K562 (cell line): ENCODE data around the gene IDI1. TPM values are rescaled to one million over a fixed set of nuclear protein-coding genes. Genes with fewer than 3 reads are reported as not detected.

Source experiments
- ATAC-seq: fragments of 200-7000 bp; cut with Tn5 transposase; 3 replicates; pipeline ENCODE4 v1.9.1; 2020; ENCODE audit warnings: moderate library complexity
- BruUV-seq: library from RNA; stranded (reverse); fragments of 400-500 nt; replicated peaks from 2 replicates; lab custom pipeline; 2021; lab: Mats Ljungman, UMichigan
- CTCF ChIA-PET: fragments of 300-600 bp; formaldehyde crosslinking; extraction: SDS; loops from one replicate; lab custom pipeline; 2021; ENCODE audit warnings: low intra/inter-chr PET ratio; lab: Yijun Ruan, JAX
- POLR2A ChIA-PET: fragments of 300-600, 350-650 bp; sonication (Branson Sonifier 250); formaldehyde crosslinking; extraction: SDS; loops from one replicate; lab custom pipeline; 2021; ENCODE audit warnings: antibody characterized with exemption, inconsistent platforms; lab: Yijun Ruan, JAX
- DNase-seq, 4 experiments: peaks; one replicate each; pipeline versions ENCODE4 v3.0.0 to v3.0.0-alpha.2; 2011 to 2018; ENCODE audit warnings: low spot score in 3 of 4, mixed read lengths in 3 of 4; ENCODE audit errors: extremely low read depth in 1 of 4
- FAIRE-seq: peaks from 2 replicates; lab custom pipeline; 2011; peaks lifted over from hg19 to GRCh38; lab: Jason Lieb, UNC
- H2AFZ ChIP-seq: 2 replicates; pipeline ENCODE4 v1.6.0; 2011; ENCODE audit warnings: low read depth, low read length, control low read depth, inconsistent platforms
- H3K27ac ChIP-seq: fragments of 200-600 bp; 3 replicates; pipeline ENCODE4 v1.8.0; 2011; ENCODE audit warnings: low read depth, mild to moderate bottlenecking, control low read depth, inconsistent platforms, low read length, moderate library complexity, mixed read lengths; ENCODE audit errors: extremely low read depth
- H3K27me3 ChIP-seq, 2 experiments: fragments of 300-600 bp in 1 of 2; 2 replicates in 1 of 2; 3 replicates in 1 of 2; pipeline versions ENCODE4 v1.6.0 to v1.8.0; 2011; ENCODE audit warnings: inconsistent platforms in 2 of 2, low read length in 2 of 2, mild to moderate bottlenecking in 1 of 2, mixed read lengths in 1 of 2, moderate library complexity in 1 of 2; ENCODE audit not compliant: control insufficient read depth in 2 of 2, insufficient read depth in 2 of 2
- H3K36me3 ChIP-seq: fragments of 300-600 bp; 3 replicates; pipeline ENCODE4 v1.8.0; 2011; ENCODE audit warnings: mild to moderate bottlenecking, low read length, inconsistent platforms; ENCODE audit not compliant: control insufficient read depth, insufficient read depth
- H3K4me1 ChIP-seq, 2 experiments: fragments of 200-600 bp in 1 of 2; replicated peaks in 1 of 2; 2 replicates in 1 of 2; 3 replicates in 1 of 2; pipeline versions ENCODE4 v1.5.1 to v1.8.0; 2011; ENCODE audit warnings: inconsistent platforms in 2 of 2, low read length in 2 of 2, mild to moderate bottlenecking in 1 of 2, mixed read lengths in 1 of 2, moderate library complexity in 1 of 2; ENCODE audit not compliant: control insufficient read depth in 2 of 2, insufficient read depth in 2 of 2
- H3K4me2 ChIP-seq: 2 replicates; pipeline ENCODE4 v1.6.1; 2011; ENCODE audit warnings: low read length, control low read depth, inconsistent platforms, mixed read lengths; ENCODE audit not compliant: insufficient read depth
- H3K4me3 ChIP-seq: fragments of 200-600 bp; sonication (generic), shearing (Covaris generic); 2 replicates; pipeline ENCODE4 v1.5.1; 2016; ENCODE audit warnings: control low read depth, inconsistent platforms
- H3K79me2 ChIP-seq: fragments of 200-600 bp; 3 replicates; pipeline ENCODE4 v1.8.0; 2011; ENCODE audit warnings: low read length, inconsistent platforms; ENCODE audit not compliant: control insufficient read depth, insufficient read depth
- H3K9ac ChIP-seq, 2 experiments: 2 replicates each; pipeline versions ENCODE4 v1.6.0 to v1.6.1; 2011; ENCODE audit warnings: low read depth in 2 of 2, low read length in 2 of 2, control low read depth in 1 of 2, inconsistent platforms in 1 of 2, mild to moderate bottlenecking in 1 of 2, mixed read lengths in 1 of 2; ENCODE audit not compliant: insufficient read depth in 1 of 2
- H3K9me1 ChIP-seq: one replicate; pipeline ENCODE4 v1.6.0; 2011; ENCODE audit warnings: inconsistent platforms, mild to moderate bottlenecking, low read length, moderate library complexity; ENCODE audit not compliant: control insufficient read depth, insufficient read depth
- H3K9me3 ChIP-seq: replicated peaks from 2 replicates; pipeline ENCODE4 v1.5.1; 2011; ENCODE audit warnings: low read depth, low read length, inconsistent platforms; ENCODE audit not compliant: control insufficient read depth, insufficient read depth
- H4K20me1 ChIP-seq: replicated peaks from 2 replicates; pipeline ENCODE4 v1.6.1; 2011; ENCODE audit warnings: low read length, inconsistent platforms, mixed read lengths; ENCODE audit not compliant: control insufficient read depth, insufficient read depth
- BCL6 ChIP-seq: fragments of 250-450 bp; sonication (Bioruptor Pico); IDR thresholded peaks from 2 replicates; pipeline ENCODE4 v1.4.0; 2020
- CBX8 ChIP-seq: fragments of 200-600 bp; sonication (generic); IDR thresholded peaks from 2 replicates; pipeline ENCODE4 v1.6.1; 2012; ENCODE audit warnings: borderline replicate concordance, mixed run types, low read depth, mild to moderate bottlenecking, moderate library complexity, mixed read lengths, low read length, control low read depth, inconsistent platforms; ENCODE audit not compliant: poor library complexity, severe bottlenecking; ENCODE audit errors: extremely low read depth
- EP400 ChIP-seq: fragments of 450-650 bp; IDR thresholded peaks from 2 replicates; pipeline ENCODE4 v1.6.1; 2017; ENCODE audit warnings: antibody characterized with exemption, mild to moderate bottlenecking, moderate library complexity
- ESRRA ChIP-seq: fragments of 450-650 bp; IDR thresholded peaks from 2 replicates; pipeline ENCODE4 v1.6.1; 2014; ENCODE audit warnings: low read depth, mild to moderate bottlenecking, moderate library complexity, borderline replicate concordance
- GATAD2A ChIP-seq: fragments of 450-650 bp; IDR thresholded peaks from 2 replicates; pipeline ENCODE4 v1.6.1; 2017
- HMG20A ChIP-seq: fragments of 450-650 bp; formaldehyde crosslinking; conservative IDR thresholded peaks from 2 replicates; pipeline ENCODE4 v1.4.0; 2020; ENCODE audit warnings: mild to moderate bottlenecking, mixed read lengths
- HNRNPUL1 ChIP-seq: fragments of 200-400 bp; formaldehyde crosslinking; IDR thresholded peaks from 2 replicates; pipeline ENCODE4 v1.6.1; 2017; ENCODE audit warnings: low read length
- NEUROD1 ChIP-seq: fragments of 150-350 bp; IDR thresholded peaks from 2 replicates; pipeline ENCODE4 v1.6.1; 2014; ENCODE audit warnings: borderline replicate concordance, low read length, low read depth; ENCODE audit not compliant: partially characterized antibody
- PHF8 ChIP-seq: fragments of 200-600 bp; sonication (generic); IDR thresholded peaks from 2 replicates; pipeline ENCODE4 v1.6.1; 2012; ENCODE audit warnings: mixed run types, mild to moderate bottlenecking, inconsistent platforms, low read length, moderate library complexity, borderline replicate concordance
- PHTF2 ChIP-seq: fragments of 250-450 bp; sonication (Bioruptor Pico); IDR thresholded peaks from 2 replicates; pipeline ENCODE4 v1.5.0; 2021; ENCODE audit warnings: mild to moderate bottlenecking
- PML ChIP-seq: IDR thresholded peaks from 2 replicates; pipeline ENCODE4 v1.6.1; 2012; ENCODE audit warnings: low read length, inconsistent platforms
- RFX7 ChIP-seq: fragments of 250-450 bp; sonication (Bioruptor Pico); IDR thresholded peaks from 2 replicates; pipeline ENCODE4 v1.5.1; 2021; ENCODE audit warnings: mild to moderate bottlenecking
- TCF7 ChIP-seq: sonication (generic); IDR thresholded peaks from 2 replicates; pipeline ENCODE4 v1.6.1; 2016; ENCODE audit warnings: antibody characterized with exemption, borderline replicate concordance
- TCF7L2 ChIP-seq: fragments of 150-350 bp; IDR thresholded peaks from 2 replicates; pipeline ENCODE4 v1.6.1; 2016; ENCODE audit warnings: low read depth, mild to moderate bottlenecking, low read length, moderate library complexity
- ZBTB8A ChIP-seq: fragments of 450-650 bp; IDR thresholded peaks from 2 replicates; pipeline ENCODE4 v1.6.1; 2018; ENCODE audit warnings: mild to moderate bottlenecking, moderate library complexity; ENCODE audit not compliant: partially characterized antibody
- WGBS: fragments of 100-300 bp; shearing (Covaris generic); methylation state at CpG from one replicate; pipeline ENCODE4 v1.1.6; 2016; ENCODE audit warnings: low coverage, mixed read lengths; ENCODE audit not compliant: insufficient coverage; ENCODE audit errors: missing lambda C conversion rate; 5-methylcytosine and 5-hydroxymethylcytosine counted together
- in situ Hi-C: fragments of 300-500 bp; cut with MboI; formaldehyde crosslinking; loops from 4 replicates; pipeline ENCODE4 v1.15.0; 2018; ENCODE audit warnings: inconsistent platforms, mixed read lengths
- intact Hi-C: fragments of 100-400 bp; cut with micrococcal nuclease; formaldehyde crosslinking; loops from 2 replicates; pipeline ENCODE4 v1.14.2; 2022
- polyA plus RNA-seq, 8 experiments: library from polyadenylated mRNA; depleted of rRNA in 4 of 8; stranded (reverse) in 5 of 8; unstranded in 3 of 8; fragments of >200 nt; fragmentation: Nextera tagmentation in 2 of 8; fragmentation: Illumina TruSeq in 1 of 8; extraction: Ambion mirVana in 2 of 8; extraction: Trizol in 1 of 8; gene quantifications; 2 replicates each; pipeline versions ENCODE4 v1.2.1 to v1.2.3, GENCODE V29; 2011 to 2014; ENCODE audit warnings: inconsistent platforms in 1 of 8, missing spikeins in 1 of 8
- total RNA-seq, 7 experiments: library from RNA; depleted of rRNA in 6 of 7; stranded (reverse); fragments of >200 nt in 6 of 7; fragmentation: Illumina TruSeq in 2 of 7; extraction: Trizol in 2 of 7; gene quantifications; 2 replicates each; pipeline versions ENCODE4 v1.2.1 to v1.2.3, GENCODE V29; 2011 to 2021; ENCODE audit warnings: low replicate concordance in 1 of 7
- TF ChIP-seq, protein P1 (sequence below): fragments of 200-800 bp; sonication (Bioruptor generic); IDR thresholded peaks from 2 replicates; pipeline ENCODE4 v1.6.1; 2017; ENCODE audit warnings: missing genetic modification characterization, missing compliant biosample characterization
- TF ChIP-seq, protein P2 (sequence below): fragments of 250-450 bp; sonication (Bioruptor Pico); IDR thresholded peaks from 2 replicates; pipeline ENCODE4 v1.8.0; 2022; ENCODE audit warnings: inconsistent platforms
- TF ChIP-seq, protein P3 (sequence below): fragments of 450-650 bp; formaldehyde crosslinking; IDR thresholded peaks from 2 replicates; pipeline ENCODE4 v1.4.0; 2020; ENCODE audit warnings: mild to moderate bottlenecking, mixed read lengths

IDI1 gene
- total and polyA plus RNA-seq, 9 of the 15 experiments (the other 6 are each of a cell fraction or from before 2014, with no cell fraction given), result 70.0 to 265 (median 119) TPM

DNA sequence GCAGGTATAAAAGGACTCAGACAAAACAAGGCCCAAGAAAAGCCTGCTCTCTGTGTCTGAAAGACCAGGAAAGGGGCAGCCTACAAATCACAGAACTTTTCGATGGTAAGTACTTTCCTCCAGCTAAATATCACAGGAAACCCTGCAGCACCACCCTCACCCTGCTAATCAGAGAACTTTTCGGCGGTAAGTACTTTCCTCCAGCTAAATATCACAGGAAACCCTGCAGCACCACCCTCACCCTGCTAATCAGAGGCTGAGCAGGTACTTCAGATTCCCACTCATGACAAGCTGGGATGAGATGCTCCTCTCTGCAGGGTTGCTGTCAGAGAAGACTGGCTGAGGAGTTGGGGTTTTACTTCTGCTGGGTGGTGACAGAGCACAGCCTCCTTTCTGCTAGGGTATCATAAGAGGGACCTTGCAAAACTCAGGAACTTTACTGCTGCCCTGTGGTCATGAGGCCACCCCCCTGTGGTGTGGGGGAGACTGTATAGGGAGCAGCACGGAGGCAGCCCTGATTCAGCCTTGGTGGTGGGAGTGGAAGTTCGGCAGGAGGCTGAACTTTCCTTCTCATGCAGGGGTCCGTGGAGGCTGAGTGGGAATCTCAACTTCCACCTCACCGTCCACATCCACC is 14.4 kb upstream of the IDI1 start:
- H3K4me1 ChIP-seq, result no peaks in the 10 kb centered on the region; a peak in 2 of 5 replicates
- DNase-seq (no peak), ATAC-seq (peak; percentile 27; the same call in 1 of the 3 replicates), FAIRE-seq (no peak)
- H3K27ac ChIP-seq, result no peak overlapping the region
- no peak overlapping the region for H3K4me2 ChIP-seq
- H3K9me1 ChIP-seq, result no peaks in the 10 kb centered on the region
- TF ChIP-seq HNRNPUL1 (no peak), NEUROD1 (no peak), TCF7 (no peak), HMG20A (CRISPR knock-in tag) (no peak), BCL6 (no peak), PHTF2 (CRISPR knock-in tag) (no peak), CBX8 (no peak), PML (no peak), RFX7 (CRISPR knock-in tag) (no peak), EP400 (no peak), PHF8 (no peak), ZBTB8A (no peak), TCF7L2 (no peak), GATAD2A (no peak), ESRRA (no peak)
- TF ChIP-seq, protein P1, sequence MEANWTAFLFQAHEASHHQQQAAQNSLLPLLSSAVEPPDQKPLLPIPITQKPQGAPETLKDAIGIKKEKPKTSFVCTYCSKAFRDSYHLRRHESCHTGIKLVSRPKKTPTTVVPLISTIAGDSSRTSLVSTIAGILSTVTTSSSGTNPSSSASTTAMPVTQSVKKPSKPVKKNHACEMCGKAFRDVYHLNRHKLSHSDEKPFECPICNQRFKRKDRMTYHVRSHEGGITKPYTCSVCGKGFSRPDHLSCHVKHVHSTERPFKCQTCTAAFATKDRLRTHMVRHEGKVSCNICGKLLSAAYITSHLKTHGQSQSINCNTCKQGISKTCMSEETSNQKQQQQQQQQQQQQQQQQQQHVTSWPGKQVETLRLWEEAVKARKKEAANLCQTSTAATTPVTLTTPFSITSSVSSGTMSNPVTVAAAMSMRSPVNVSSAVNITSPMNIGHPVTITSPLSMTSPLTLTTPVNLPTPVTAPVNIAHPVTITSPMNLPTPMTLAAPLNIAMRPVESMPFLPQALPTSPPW, result no peak
- TF ChIP-seq, protein P2, sequence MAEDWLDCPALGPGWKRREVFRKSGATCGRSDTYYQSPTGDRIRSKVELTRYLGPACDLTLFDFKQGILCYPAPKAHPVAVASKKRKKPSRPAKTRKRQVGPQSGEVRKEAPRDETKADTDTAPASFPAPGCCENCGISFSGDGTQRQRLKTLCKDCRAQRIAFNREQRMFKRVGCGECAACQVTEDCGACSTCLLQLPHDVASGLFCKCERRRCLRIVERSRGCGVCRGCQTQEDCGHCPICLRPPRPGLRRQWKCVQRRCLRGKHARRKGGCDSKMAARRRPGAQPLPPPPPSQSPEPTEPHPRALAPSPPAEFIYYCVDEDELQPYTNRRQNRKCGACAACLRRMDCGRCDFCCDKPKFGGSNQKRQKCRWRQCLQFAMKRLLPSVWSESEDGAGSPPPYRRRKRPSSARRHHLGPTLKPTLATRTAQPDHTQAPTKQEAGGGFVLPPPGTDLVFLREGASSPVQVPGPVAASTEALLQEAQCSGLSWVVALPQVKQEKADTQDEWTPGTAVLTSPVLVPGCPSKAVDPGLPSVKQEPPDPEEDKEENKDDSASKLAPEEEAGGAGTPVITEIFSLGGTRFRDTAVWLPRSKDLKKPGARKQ (CRISPR knock-in tag), result no peak
- TF ChIP-seq, protein P3, sequence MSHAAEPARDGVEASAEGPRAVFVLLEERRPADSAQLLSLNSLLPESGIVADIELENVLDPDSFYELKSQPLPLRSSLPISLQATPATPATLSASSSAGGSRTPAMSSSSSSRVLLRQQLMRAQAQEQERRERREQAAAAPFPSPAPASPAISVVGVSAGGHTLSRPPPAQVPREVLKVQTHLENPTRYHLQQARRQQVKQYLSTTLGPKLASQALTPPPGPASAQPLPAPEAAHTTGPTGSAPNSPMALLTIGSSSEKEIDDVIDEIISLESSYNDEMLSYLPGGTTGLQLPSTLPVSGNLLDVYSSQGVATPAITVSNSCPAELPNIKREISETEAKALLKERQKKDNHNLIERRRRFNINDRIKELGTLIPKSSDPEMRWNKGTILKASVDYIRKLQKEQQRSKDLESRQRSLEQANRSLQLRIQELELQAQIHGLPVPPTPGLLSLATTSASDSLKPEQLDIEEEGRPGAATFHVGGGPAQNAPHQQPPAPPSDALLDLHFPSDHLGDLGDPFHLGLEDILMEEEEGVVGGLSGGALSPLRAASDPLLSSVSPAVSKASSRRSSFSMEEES (CRISPR knock-in tag), result no peak
- intact Hi-C loops (no loop called here), in situ Hi-C loops (no loop called here)
- H2AFZ ChIP-seq, result no peak overlapping the region
- no peaks in the 10 kb centered on the region for H3K9me3 ChIP-seq
- H3K27me3 ChIP-seq, result no peaks in the 10 kb centered on the region
- H3K4me3 ChIP-seq, result no peak overlapping the region
- 71% methylated on average over 7 of the region's 7 CpGs for WGBS
- no peak overlapping the region; a peak in 1 of 4 replicates for H3K9ac ChIP-seq
- ChIA-PET POLR2A (interaction anchor here (0.6 to 0.7 kb wide), 2 partner anchors 13 to 278 kb away, joined by 3 to 4 read pairs; no protein-coding TSS in a partner anchor), CTCF (no interaction called here)
- peaks cover 33% of the 10 kb centered on the region for H3K79me2 ChIP-seq
- H3K36me3 ChIP-seq, result peaks cover 16% of the 10 kb centered on the region; the same call in 2 of the 3 replicates
- BruUV-seq, result no TSS peak
- no peaks in the 10 kb centered on the region; the same call in 1 of the 2 replicates for H4K20me1 ChIP-seq
